ENCODE results near the gene MEIOB. TPM values are rescaled to one million over a fixed set of nuclear protein-coding genes. Genes with fewer than 3 reads are reported as not detected.

Gene MEIOB
- total RNA-seq, 1 experiment from 2014 or later, result 1.4 TPM

DNA sequence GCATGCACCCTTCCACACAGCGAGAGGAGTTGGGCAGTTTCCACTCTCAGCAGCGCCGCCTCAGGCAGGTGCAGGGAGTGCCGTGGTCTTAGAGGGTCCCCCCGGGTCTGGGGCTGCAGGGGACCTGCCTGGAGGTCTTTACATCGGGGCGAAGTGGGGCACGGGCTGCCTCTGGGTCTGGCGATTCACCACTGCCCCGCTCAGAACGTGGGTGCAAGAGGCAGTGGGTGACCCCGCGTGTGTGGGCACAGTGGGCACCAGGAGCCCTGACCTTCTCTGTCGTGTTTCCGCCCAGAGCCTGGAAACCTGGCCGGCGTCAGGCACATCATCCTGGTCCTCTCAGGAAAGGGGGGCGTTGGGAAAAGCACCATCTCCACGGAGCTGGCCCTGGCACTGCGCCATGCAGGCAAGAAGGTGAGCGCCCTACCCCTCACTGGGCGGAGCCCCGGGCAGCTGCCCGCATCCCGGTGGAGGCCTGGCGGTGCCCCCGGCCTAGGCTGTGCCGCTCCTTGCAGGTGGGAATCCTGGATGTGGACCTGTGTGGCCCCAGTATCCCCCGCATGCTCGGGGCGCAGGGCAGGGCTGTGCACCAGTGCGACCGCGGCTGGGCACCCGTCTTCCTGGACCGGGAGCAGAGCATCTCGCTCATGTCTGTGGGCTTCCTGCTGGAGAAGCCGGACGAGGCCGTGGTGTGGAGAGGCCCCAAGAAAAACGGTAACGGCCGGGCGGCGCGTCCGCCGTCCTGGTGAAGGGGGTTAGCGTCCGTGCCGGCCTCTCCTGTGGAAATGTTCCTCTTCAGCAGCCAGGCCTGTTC lies 85.5 kb downstream of the MEIOB start:
- POLR2A ChIA-PET, result no interaction called here
- CTCF ChIA-PET, result no interaction called here

DNA sequence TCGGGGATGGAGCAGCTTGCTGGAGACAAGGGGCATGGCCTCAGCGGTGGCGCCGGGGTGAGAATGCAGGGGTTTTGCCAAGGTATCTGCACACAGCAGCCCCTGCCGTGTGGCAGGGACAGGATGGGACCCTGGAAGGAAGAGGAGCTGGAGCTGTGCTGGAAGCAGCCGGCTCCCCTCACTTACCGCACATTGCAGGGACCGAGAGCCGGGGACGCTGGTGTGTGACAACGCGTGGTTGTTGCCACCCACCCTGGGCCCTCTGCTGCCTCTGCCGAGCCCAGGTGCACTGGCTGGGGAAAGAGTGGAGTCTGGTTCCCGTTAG lies 86.2 kb downstream of the MEIOB start:
- ATAC-seq, result no peak
- H3K36me3 Mint-ChIP-seq, result peaks cover 5% of the 10 kb centered on the region
- H3K27ac Mint-ChIP-seq, result no peak overlapping the region
- no peak overlapping the region for H3K4me3 Mint-ChIP-seq
- POLR2A ChIA-PET, result no interaction called here
- no peak for DNase-seq (ENCODE audit: low spot score)
- H3K4me1 Mint-ChIP-seq, result peaks cover 7% of the 10 kb centered on the region
- no peaks in the 10 kb centered on the region for H3K27me3 Mint-ChIP-seq (ENCODE audit: low read depth)
- no peak for TF ChIP-seq ZNF532 (CRISPR knock-in tag; IDR thresholded peaks at IDR 0.05; ENCODE audit: borderline replicate concordance)
- no peak for TF ChIP-seq ELF4 (CRISPR knock-in tag; IDR thresholded peaks at IDR 0.05; ENCODE audit: low read depth)
- TF ChIP-seq, protein P1, sequence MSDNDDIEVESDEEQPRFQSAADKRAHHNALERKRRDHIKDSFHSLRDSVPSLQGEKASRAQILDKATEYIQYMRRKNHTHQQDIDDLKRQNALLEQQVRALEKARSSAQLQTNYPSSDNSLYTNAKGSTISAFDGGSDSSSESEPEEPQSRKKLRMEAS (CRISPR knock-in tag; IDR thresholded peaks at IDR 0.05), result no peak
- no peak for TF ChIP-seq TEAD1 (CRISPR knock-in tag; IDR thresholded peaks at IDR 0.05)
- TF ChIP-seq ZNF512 (CRISPR knock-in tag; IDR thresholded peaks at IDR 0.05; ENCODE audit: borderline replicate concordance), result no peak
- TF ChIP-seq CREB1 (CRISPR knock-in tag; IDR thresholded peaks at IDR 0.05), result no peak
- TF ChIP-seq NFYB (CRISPR knock-in tag; conservative IDR thresholded peaks at IDR 0.05; ENCODE audit: low read depth), result no peak
- H3K9me3 Mint-ChIP-seq, result no peaks in the 10 kb centered on the region
- CTCF ChIA-PET, result no interaction called here

More for the DNA sequence above, 85.5 kb downstream of the MEIOB start:
- Mint-ChIP-seq H3K27me3 (ENCODE audit: low read depth) (no peaks in the 10 kb centered on the region), H3K36me3 (peaks cover 5% of the 10 kb centered on the region), H3K4me3 (no peak overlapping the region), H3K27ac (no peak overlapping the region), H3K4me1 (peaks cover 3% of the 10 kb centered on the region), H3K9me3 (no peaks in the 10 kb centered on the region)
- peak; percentile 56 for DNase-seq (ENCODE audit: low spot score)
- TF ChIP-seq FOXP4 (CRISPR knock-in tag; IDR thresholded peaks at IDR 0.05), result no peak
- TF ChIP-seq ZNF423 (CRISPR knock-in tag; IDR thresholded peaks at IDR 0.05), result no peak
- TF ChIP-seq NFYB (CRISPR knock-in tag; conservative IDR thresholded peaks at IDR 0.05; ENCODE audit: low read depth), result no peak
- ATAC-seq, result no peak

DNA sequence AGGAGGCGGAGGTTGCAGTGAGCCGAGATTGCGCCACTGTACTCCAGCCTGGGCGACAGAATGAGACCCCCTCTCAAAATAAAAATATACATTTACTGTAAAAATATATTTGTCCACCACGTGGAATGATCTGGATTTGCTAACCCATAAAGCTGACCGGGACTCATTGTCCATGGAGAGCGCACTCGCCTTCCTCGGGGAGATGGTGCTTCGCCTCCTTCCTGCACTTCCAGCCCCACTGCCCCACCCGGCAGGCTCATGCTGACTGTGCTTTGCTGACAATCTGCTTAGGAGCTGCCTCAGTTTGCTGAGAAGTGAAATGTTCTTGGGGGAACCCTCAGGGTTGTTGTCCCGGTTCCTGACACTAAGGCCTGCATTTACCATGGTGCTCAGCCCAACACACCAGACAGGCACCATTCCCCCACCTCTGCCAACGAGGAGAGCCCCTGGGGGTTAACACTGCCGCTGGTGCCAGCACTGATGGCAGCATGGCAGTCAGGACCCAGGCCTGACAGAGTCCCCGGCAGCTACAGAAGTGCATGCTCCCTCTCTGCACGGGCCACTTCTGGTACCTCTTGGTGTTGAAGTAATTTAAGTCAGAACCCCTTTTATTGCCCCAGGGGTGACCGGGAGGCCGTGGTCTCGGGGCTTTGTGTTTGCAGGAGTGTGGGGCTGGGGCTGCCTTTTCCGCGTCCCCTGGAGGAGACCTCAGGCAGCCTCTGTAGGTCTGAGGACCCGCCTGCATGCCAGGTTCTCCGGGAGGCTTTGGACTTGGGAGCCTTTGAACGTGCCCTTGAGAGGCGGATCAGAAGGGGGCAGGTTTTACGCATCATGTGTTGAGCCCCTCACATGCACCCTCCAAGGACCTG lies 86.8 kb downstream of the MEIOB start:
- peaks cover 5% of the 10 kb centered on the region for H3K36me3 Mint-ChIP-seq

More for the DNA sequence above, 86.8 kb downstream of the MEIOB start:
- no peak for ATAC-seq
- H3K9me3 Mint-ChIP-seq, result no peaks in the 10 kb centered on the region
- no peak for DNase-seq (ENCODE audit: low spot score)
- TF ChIP-seq MYBL2 (CRISPR knock-in tag; IDR thresholded peaks at IDR 0.05) (no peak), TEAD4 (CRISPR knock-in tag; IDR thresholded peaks at IDR 0.05) (no peak), ATF1 (CRISPR knock-in tag; IDR thresholded peaks at IDR 0.05) (no peak), USF2 (CRISPR knock-in tag; IDR thresholded peaks at IDR 0.05) (no peak), FOXJ3 (CRISPR knock-in tag; IDR thresholded peaks at IDR 0.05; ENCODE audit: borderline replicate concordance) (no peak), ZNF512 (CRISPR knock-in tag; IDR thresholded peaks at IDR 0.05; ENCODE audit: borderline replicate concordance) (no peak)
- ChIA-PET CTCF (no interaction called here), POLR2A (interaction anchor here (0.6 kb wide), 1 partner anchor 812 kb away, joined by 3 read pairs; no protein-coding TSS in a partner anchor)
- peak overlapping the region; percentile 33 for H3K4me3 Mint-ChIP-seq
- no peaks in the 10 kb centered on the region for H3K27me3 Mint-ChIP-seq (ENCODE audit: low read depth)
- no peak overlapping the region for H3K27ac Mint-ChIP-seq
- H3K4me1 Mint-ChIP-seq, result peaks cover 7% of the 10 kb centered on the region
